Karpas-422 (cell line): ENCODE measurements around the gene SLC10A7. TPM values are rescaled to one million over a fixed set of nuclear protein-coding genes. Genes with fewer than 3 reads are reported as not detected.

ENCODE experiments used
- DNase-seq: peaks from one replicate; pipeline ENCODE4 v3.0.0-alpha.2; 2015
- H2AFZ ChIP-seq: fragments of 200-600 bp; sonication (generic); 2 replicates; pipeline ENCODE4 v1.6.1; 2014; ENCODE audit warnings: antibody characterized with exemption, low read length, mixed read lengths
- H3K27ac ChIP-seq: fragments of 200-600 bp; sonication (generic); 2 replicates; pipeline ENCODE4 v1.5.1; 2014; ENCODE audit warnings: mild to moderate bottlenecking, low read length, moderate library complexity
- H3K27me3 ChIP-seq: fragments of 200-600 bp; sonication (generic); 2 replicates; pipeline ENCODE4 v1.6.1; 2014; ENCODE audit warnings: low read length, mixed read lengths
- H3K36me3 ChIP-seq: fragments of 200-600 bp; sonication (generic); 2 replicates; pipeline ENCODE4 v1.6.1; 2014; ENCODE audit warnings: low read length, mixed read lengths; ENCODE audit not compliant: insufficient read depth
- H3K4me1 ChIP-seq: fragments of 200-600 bp; sonication (generic); 2 replicates; pipeline ENCODE4 v1.6.1; 2014; ENCODE audit warnings: mild to moderate bottlenecking, low read length, mixed read lengths
- H3K4me2 ChIP-seq: fragments of 200-600 bp; sonication (generic); 2 replicates; pipeline ENCODE4 v1.6.1; 2014; ENCODE audit warnings: low read length, low read depth, mild to moderate bottlenecking; ENCODE audit not compliant: poor library complexity, severe bottlenecking
- H3K4me3 ChIP-seq: fragments of 200-600 bp; sonication (generic); 2 replicates; pipeline ENCODE4 v1.5.1; 2014; ENCODE audit warnings: mild to moderate bottlenecking, antibody characterized with exemption, low read length, mixed read lengths
- H3K79me2 ChIP-seq: fragments of 200-600 bp; sonication (generic); 2 replicates; pipeline ENCODE4 v1.6.1; 2014; ENCODE audit warnings: mild to moderate bottlenecking, low read length, mixed read lengths
- H3K9ac ChIP-seq: fragments of 200-600 bp; sonication (generic); 2 replicates; pipeline ENCODE4 v1.6.0; 2014; ENCODE audit warnings: low read length
- H3K9me2 ChIP-seq: fragments of 200-600 bp; sonication (generic), shearing (Covaris generic); replicated peaks from 2 replicates; pipeline ENCODE4 v1.6.0; 2014; ENCODE audit warnings: mild to moderate bottlenecking, low read length, moderate library complexity; ENCODE audit not compliant: insufficient read depth
- H3K9me3 ChIP-seq: fragments of 300-700, 200-600 bp; sonication (generic); 2 replicates; pipeline ENCODE4 v1.6.1; 2014; ENCODE audit warnings: low read length, mixed read lengths
- H4K20me1 ChIP-seq: fragments of 200-600 bp; sonication (generic); 2 replicates; pipeline ENCODE4 v1.6.1; 2014; ENCODE audit warnings: mild to moderate bottlenecking, antibody characterized with exemption, low read length, low read depth; ENCODE audit not compliant: insufficient read depth
- total RNA-seq: library from RNA; depleted of rRNA; stranded (reverse); fragments of >200 nt; shearing (Covaris generic); gene quantifications from 2 replicates; pipeline ENCODE4 v1.2.3, GENCODE V29; 2014; ENCODE audit warnings: low replicate concordance

SLC10A7 gene
- total RNA-seq, 1 experiment from 2014 or later: 26.6 TPM

DNA sequence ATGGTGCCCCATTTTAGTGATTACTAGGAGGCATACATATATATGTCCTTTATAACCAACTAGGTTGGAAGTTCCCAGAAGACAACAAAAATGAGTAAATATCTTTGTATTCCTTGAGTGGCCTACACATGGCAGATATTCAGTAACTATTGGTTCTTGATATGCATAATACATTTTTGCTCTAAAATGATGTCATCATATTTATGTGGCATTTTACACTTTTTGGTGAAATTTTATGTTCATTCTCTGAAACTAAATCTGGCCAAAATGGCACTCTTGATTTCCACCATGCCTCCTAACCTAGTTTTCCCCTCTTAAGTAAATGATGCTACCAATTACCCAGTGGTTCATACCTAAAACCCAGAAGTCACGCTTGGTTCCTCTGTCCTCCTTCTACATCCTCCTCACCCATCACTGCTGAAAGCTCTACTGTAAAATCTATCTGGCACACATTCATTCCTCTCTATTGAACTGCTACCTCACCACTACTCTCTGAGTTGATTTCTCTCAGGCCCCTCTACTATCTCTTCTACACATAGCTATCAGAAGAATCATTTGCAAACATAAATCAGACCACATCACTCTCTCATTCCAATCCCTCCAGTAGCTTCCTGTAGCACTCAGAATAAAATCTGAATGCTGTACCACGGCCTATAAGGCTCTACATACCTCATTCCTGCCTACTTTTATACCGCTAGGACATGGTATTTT lies 13.4 kb downstream of the SLC10A7 start:
- H3K36me3 ChIP-seq: no peaks in the 10 kb centered on the region
- H2AFZ ChIP-seq: no peak overlapping the region
- no peak overlapping the region for H3K27ac ChIP-seq
- no peaks in the 10 kb centered on the region for H3K79me2 ChIP-seq
- 0 out of 2 replicates have a peak, but pooled peaks cover 1% of the 10 kb centered on the region for H3K9me2 ChIP-seq
- no peak overlapping the region for H3K4me2 ChIP-seq
- H3K9ac ChIP-seq: no peak overlapping the region
- no peaks in the 10 kb centered on the region for H3K9me3 ChIP-seq
- H3K4me3 ChIP-seq: no peak overlapping the region
- H3K27me3 ChIP-seq: no peaks in the 10 kb centered on the region
- no peaks in the 10 kb centered on the region for H3K4me1 ChIP-seq
- no peak for DNase-seq
- no peaks in the 10 kb centered on the region for H4K20me1 ChIP-seq

DNA sequence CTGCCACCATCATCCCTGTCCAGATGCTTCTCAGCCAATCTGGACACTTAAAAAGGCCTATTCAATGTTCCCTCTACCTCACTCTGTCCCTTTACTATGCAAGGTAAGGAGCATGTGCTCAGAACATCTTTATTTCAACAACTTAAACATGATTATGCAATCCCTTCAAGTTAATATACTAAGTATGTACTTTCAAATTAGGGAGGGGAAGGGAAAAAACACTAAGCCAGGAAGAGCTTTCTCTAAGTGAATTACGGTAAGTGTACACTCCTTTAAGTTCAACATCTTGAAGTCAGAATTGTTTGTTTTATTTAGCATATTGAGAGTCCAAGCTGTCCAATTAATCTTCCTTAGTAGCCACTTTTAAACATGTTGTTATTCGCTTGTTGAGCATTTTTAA lies 14.1 kb downstream of the SLC10A7 start:
- H3K9me3 ChIP-seq: no peaks in the 10 kb centered on the region
- no peak overlapping the region for H3K4me3 ChIP-seq
- H4K20me1 ChIP-seq: no peaks in the 10 kb centered on the region
- H3K36me3 ChIP-seq: 0 out of 2 replicates have a peak, but pooled peaks cover 4% of the 10 kb centered on the region
- H3K27ac ChIP-seq: no peak overlapping the region
- no peak overlapping the region for H3K9ac ChIP-seq
- H3K4me1 ChIP-seq: no peaks in the 10 kb centered on the region
- no peak overlapping the region for H3K4me2 ChIP-seq
- DNase-seq: no peak
- H2AFZ ChIP-seq: no peak overlapping the region
- H3K27me3 ChIP-seq: no peaks in the 10 kb centered on the region
- 0 out of 2 replicates have a peak, but pooled peaks cover 4% of the 10 kb centered on the region for H3K9me2 ChIP-seq
- H3K79me2 ChIP-seq: no peaks in the 10 kb centered on the region

GRCh38 chr4:146506272-146506671 lies 15.5 kb downstream of the SLC10A7 start:
- H3K9me2 ChIP-seq: 0 out of 2 replicates have a peak, but pooled peaks cover 4% of the 10 kb centered on the region
- 0 out of 2 replicates have a peak, but pooled peaks cover 5% of the 10 kb centered on the region for H3K36me3 ChIP-seq
- H3K27me3 ChIP-seq: no peaks in the 10 kb centered on the region
- no peak overlapping the region for H3K4me2 ChIP-seq
- DNase-seq: no peak
- H3K27ac ChIP-seq: no peak overlapping the region
- H2AFZ ChIP-seq: no peak overlapping the region
- no peaks in the 10 kb centered on the region for H3K79me2 ChIP-seq
- H3K4me1 ChIP-seq: no peaks in the 10 kb centered on the region
- no peak overlapping the region for H3K4me3 ChIP-seq
- no peak overlapping the region for H3K9ac ChIP-seq
- no peaks in the 10 kb centered on the region for H3K9me3 ChIP-seq
- no peaks in the 10 kb centered on the region for H4K20me1 ChIP-seq

DNA sequence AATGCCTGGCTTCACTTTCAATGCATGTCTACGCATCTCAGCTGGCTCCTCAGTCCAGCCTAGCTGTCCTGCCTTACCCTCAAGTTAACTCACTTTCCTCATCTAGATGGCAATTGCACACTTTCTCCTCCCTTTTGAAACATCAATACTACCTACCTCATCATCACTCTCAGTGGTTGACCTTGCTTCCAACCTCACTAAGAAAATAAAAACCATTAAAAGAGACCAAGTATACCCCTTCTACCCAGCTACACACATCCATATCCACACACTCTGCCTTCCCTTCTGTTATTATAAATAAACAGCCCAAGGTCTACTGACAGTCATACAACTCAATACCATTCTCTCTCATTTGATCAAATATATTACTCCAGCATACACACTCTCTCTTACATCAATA lies 21.5 kb downstream of the SLC10A7 start:
- H3K9me3 ChIP-seq: no peaks in the 10 kb centered on the region
- no peak for DNase-seq
- 0 out of 2 replicates have a peak, but pooled peaks cover 4% of the 10 kb centered on the region for H3K9me2 ChIP-seq
- no peak overlapping the region for H3K4me2 ChIP-seq
- H3K36me3 ChIP-seq: 0 out of 2 replicates have a peak, but pooled peaks cover 5% of the 10 kb centered on the region
- no peak overlapping the region for H3K4me3 ChIP-seq
- H2AFZ ChIP-seq: no peak overlapping the region
- no peak overlapping the region for H3K9ac ChIP-seq
- H3K79me2 ChIP-seq: no peaks in the 10 kb centered on the region
- H3K4me1 ChIP-seq: no peaks in the 10 kb centered on the region
- H3K27ac ChIP-seq: no peak overlapping the region
- 0 out of 2 replicates have a peak, but pooled peaks cover 5% of the 10 kb centered on the region for H4K20me1 ChIP-seq
- H3K27me3 ChIP-seq: no peaks in the 10 kb centered on the region

GRCh38 chr4:146498291-146498690 lies 23.4 kb downstream of the SLC10A7 start:
- H3K27ac ChIP-seq: no peak overlapping the region
- 0 out of 2 replicates have a peak, but pooled peaks cover 2% of the 10 kb centered on the region for H3K9me2 ChIP-seq
- no peaks in the 10 kb centered on the region for H3K79me2 ChIP-seq
- no peak overlapping the region for H3K4me2 ChIP-seq
- no peaks in the 10 kb centered on the region for H3K9me3 ChIP-seq
- no peak overlapping the region for H3K4me3 ChIP-seq
- peaks cover 8% of the 10 kb centered on the region; the same call in 1 of the 2 replicates for H4K20me1 ChIP-seq
- H2AFZ ChIP-seq: no peak overlapping the region
- DNase-seq: no peak
- H3K4me1 ChIP-seq: no peaks in the 10 kb centered on the region
- 0 out of 2 replicates have a peak, but pooled peaks cover 5% of the 10 kb centered on the region for H3K36me3 ChIP-seq
- H3K27me3 ChIP-seq: no peaks in the 10 kb centered on the region
- H3K9ac ChIP-seq: no peak overlapping the region

DNA sequence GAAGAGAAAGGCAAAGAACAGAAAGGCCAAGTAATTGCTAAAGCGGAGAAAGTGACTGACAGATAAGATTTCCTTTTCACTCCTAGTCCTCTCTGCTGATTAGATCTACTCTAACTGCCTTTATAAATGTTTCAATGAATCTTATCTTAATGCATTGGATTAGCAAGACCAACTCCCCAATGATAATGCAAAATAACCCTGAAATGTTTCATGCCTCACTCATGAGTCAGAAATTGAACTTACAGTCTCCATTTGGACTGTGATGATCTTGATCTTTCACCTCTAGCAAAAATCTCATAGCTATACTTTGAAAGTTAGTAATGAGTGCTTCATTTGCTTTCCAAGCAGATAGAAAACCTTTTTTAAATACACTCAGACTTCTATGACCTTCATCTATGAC lies 26.5 kb downstream of the SLC10A7 start:
- DNase-seq: no peak
- Histone ChIP-seq H3K79me2 (no peaks in the 10 kb centered on the region), H4K20me1 (peaks cover 8% of the 10 kb centered on the region; the same call in 1 of the 2 replicates), H3K27ac (no peak overlapping the region), H3K36me3 (no peaks in the 10 kb centered on the region), H3K4me1 (no peaks in the 10 kb centered on the region), H3K9ac (no peak overlapping the region), H3K27me3 (no peaks in the 10 kb centered on the region), H3K9me2 (no peaks in the 10 kb centered on the region), H3K9me3 (no peaks in the 10 kb centered on the region), H2AFZ (no peak overlapping the region), H3K4me3 (no peak overlapping the region), H3K4me2 (no peak overlapping the region)

- Histone ChIP-seq H3K9me3 (no peaks in the 10 kb centered on the region), H3K4me3 (no peak overlapping the region), H4K20me1 (peaks cover 8% of the 10 kb centered on the region; the same call in 1 of the 2 replicates), H3K79me2 (no peaks in the 10 kb centered on the region), H3K4me2 (no peak overlapping the region), H3K4me1 (no peaks in the 10 kb centered on the region), H3K9ac (no peak overlapping the region), H3K27ac (no peak overlapping the region), H3K36me3 (no peaks in the 10 kb centered on the region), H3K27me3 (no peaks in the 10 kb centered on the region), H3K9me2 (no peaks in the 10 kb centered on the region), H2AFZ (no peak overlapping the region)
- no peak for DNase-seq
Measured at GRCh38 chr4:146494143-146494542, 27.6 kb downstream of the SLC10A7 start.

GRCh38 chr4:146490106-146490505 lies 31.6 kb downstream of the SLC10A7 start:
- H3K4me2 ChIP-seq: no peak overlapping the region
- DNase-seq: no peak
- no peak overlapping the region for H2AFZ ChIP-seq
- H3K27ac ChIP-seq: no peak overlapping the region
- H3K9me3 ChIP-seq: no peaks in the 10 kb centered on the region
- no peaks in the 10 kb centered on the region for H3K36me3 ChIP-seq
- no peak overlapping the region for H3K9ac ChIP-seq
- H4K20me1 ChIP-seq: peaks cover 3% of the 10 kb centered on the region; the same call in 1 of the 2 replicates
- H3K4me3 ChIP-seq: no peak overlapping the region
- no peaks in the 10 kb centered on the region for H3K79me2 ChIP-seq
- H3K4me1 ChIP-seq: no peaks in the 10 kb centered on the region
- no peaks in the 10 kb centered on the region for H3K27me3 ChIP-seq
- no peaks in the 10 kb centered on the region for H3K9me2 ChIP-seq
